Transverse colon (tissue), 4 donors: Measurements from ENCODE around the gene ATP23. TPM values are rescaled to one million over a fixed set of nuclear protein-coding genes. Genes with fewer than 3 reads are reported as not detected.

Experiments
- DNase-seq: peaks from one replicate; pipeline ENCODE4 v3.0.0-alpha.2; 2019
- H3K27ac ChIP-seq, 4 donors: fragments of 200-600 bp; sonication (generic); 2 replicates each; pipeline ENCODE4 v1.5.1; 2016 to 2018; ENCODE audit warnings: inconsistent platforms in 4 of 4
- H3K27me3 ChIP-seq: fragments of 200-600 bp; sonication (generic); 2 replicates; pipeline ENCODE4 v1.5.1; 2017; ENCODE audit warnings: inconsistent platforms
- H3K36me3 ChIP-seq, 4 donors: fragments of 200-600 bp; sonication (generic); 2 replicates each; pipeline ENCODE4 v1.5.1; 2017 to 2019; ENCODE audit warnings: inconsistent platforms in 4 of 4
- H3K4me1 ChIP-seq, 4 donors: fragments of 200-600 bp; sonication (generic); 2 replicates each; pipeline ENCODE4 v1.5.1; 2017 to 2020; ENCODE audit warnings: inconsistent platforms in 4 of 4
- H3K4me3 ChIP-seq, 4 donors: fragments of 200-600 bp; sonication (generic); 1 replicate in 1 of 4; 2 replicates in 3 of 4; pipeline versions ENCODE4 v1.5.1 to v1.6.1; 2017 to 2019; ENCODE audit warnings: inconsistent platforms in 4 of 4
- H3K9me3 ChIP-seq, 2 donors: fragments of 200-600 bp; sonication (generic); 2 replicates each; pipeline ENCODE4 v1.5.1; 2017 to 2019; ENCODE audit warnings: inconsistent platforms in 2 of 2
- CTCF ChIP-seq, 5 experiments: fragments of 200-600 bp in 3 of 5; fragments of 450-650 bp in 2 of 5; sonication (generic) in 3 of 5; IDR thresholded peaks; 1 replicate in 2 of 5; 2 replicates in 3 of 5; pipeline ENCODE4 v1.5.1; 2016 to 2017; ENCODE audit warnings: antibody characterized with exemption in 5 of 5, inconsistent platforms in 3 of 5, mild to moderate bottlenecking in 2 of 5, moderate library complexity in 1 of 5
- EP300 ChIP-seq: sonication (generic); formaldehyde crosslinking; IDR thresholded peaks from one replicate; pipeline ENCODE4 v1.6.1; 2017; ENCODE audit warnings: antibody characterized with exemption, low read depth
- POLR2A ChIP-seq: fragments of 450-650 bp; IDR thresholded peaks from one replicate; pipeline ENCODE4 v1.6.1; 2016; ENCODE audit warnings: antibody characterized with exemption, mild to moderate bottlenecking, moderate library complexity
- POLR2AphosphoS5 ChIP-seq, 3 donors: sonication (generic); formaldehyde crosslinking; IDR thresholded peaks; one replicate each; pipeline ENCODE4 v1.6.1; 2016; ENCODE audit warnings: antibody characterized with exemption in 3 of 3
- WGBS, 2 donors: methylation state at CpG; one replicate each; pipeline ENCODE4 v1.1.5; 2018; ENCODE audit warnings: low coverage in 1 of 2; 5-methylcytosine and 5-hydroxymethylcytosine counted together
- in situ Hi-C, 4 donors: fragments of 200-750 bp; cut with MboI; loops; one replicate each; pipeline versions ENCODE4 v1.15.0 to v1.15.1; 2017; ENCODE audit warnings: low sequenced_read_pairs in 3 of 4, low pct_ligation_motif_present in 1 of 4, low pct_unique_long_range_greater_than_20kb in 1 of 4
- intact Hi-C: fragments of 100-400 bp; cut with DNase I; formaldehyde crosslinking; loops from one replicate; pipeline ENCODE4 v1.15.1; 2023; ENCODE audit warnings: low total_unique reads
- total RNA-seq, 4 donors: library from RNA; depleted of rRNA; stranded (reverse); fragments of >200 nt; gene quantifications; one replicate each; pipeline ENCODE4 v1.1.0, GENCODE V29; 2016

The ATP23 gene
- total RNA-seq, 4 donors from 2014 or later: 0.80 to 41.8 (median 24.5) TPM

DNA sequence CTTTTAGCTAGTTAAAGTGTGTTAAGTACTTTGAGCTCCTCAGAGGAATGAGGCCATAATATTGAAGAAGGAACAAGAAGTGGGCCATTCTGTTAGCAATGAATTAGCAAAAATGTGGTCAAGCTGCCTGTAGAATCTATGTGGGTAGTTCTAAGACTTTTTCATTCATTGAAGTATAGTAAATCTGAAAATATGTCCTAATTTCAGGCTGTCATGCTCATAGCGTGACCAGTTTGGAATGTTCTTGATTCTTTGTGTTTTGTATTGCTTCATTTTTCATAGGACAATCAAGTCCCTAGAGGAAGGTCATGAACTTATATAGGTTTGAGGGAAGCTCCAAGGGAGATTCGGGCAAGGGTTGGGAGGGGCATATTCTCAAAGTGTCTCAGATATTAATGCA lies 11.4 kb downstream of the ATP23 start:
- Histone ChIP-seq H3K4me3 (no peak overlapping the region), H3K9me3 (peaks cover 0 to 5% of the 10 kb centered on the region in 2 donors), H3K36me3 (peaks cover 0 to 67% (median 22%) of the 10 kb centered on the region in 4 donors), H3K27ac (no peak overlapping the region), H3K27me3 (no peaks in the 10 kb centered on the region), H3K4me1 (no peaks in the 10 kb centered on the region)
- 99 to 100% methylated on average over 2 of the region's 2 CpGs for WGBS, 2 donors
- in situ Hi-C loops (no loop called here), intact Hi-C loops (no loop called here)
- TF ChIP-seq POLR2AphosphoS5 (IDR thresholded peaks at IDR 0.05) (no peak), CTCF (IDR thresholded peaks at IDR 0.05) (no peak), POLR2A (no peak), EP300 (no peak)
- DNase-seq: no peak

DNA sequence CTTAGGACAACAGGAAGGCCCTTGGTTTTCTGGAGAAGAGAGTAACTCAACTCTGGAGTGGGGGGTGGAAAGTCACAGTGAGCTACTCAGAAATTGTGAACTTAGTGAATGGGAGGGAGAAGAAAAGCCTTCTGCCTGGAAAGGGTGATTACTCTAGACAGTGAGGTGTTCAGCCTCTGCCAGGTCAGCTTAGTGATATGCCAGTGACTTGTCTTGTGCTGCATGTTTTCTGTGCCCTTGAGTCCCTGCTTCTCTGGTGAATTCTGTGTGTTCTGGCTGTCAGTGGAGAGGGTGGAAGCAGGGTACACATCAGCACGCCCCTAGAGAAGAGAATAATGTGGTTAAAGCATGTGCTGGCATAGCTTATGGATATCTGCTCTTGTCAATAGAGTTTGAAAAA lies 13.4 kb downstream of the ATP23 start:
- no peak overlapping the region for H3K27ac ChIP-seq
- peaks cover 0 to 73% (median 26%) of the 10 kb centered on the region in 4 donors for H3K36me3 ChIP-seq
- H3K27me3 ChIP-seq: no peaks in the 10 kb centered on the region
- no peak overlapping the region for H3K4me3 ChIP-seq
- intact Hi-C loops: no loop called here
- H3K4me1 ChIP-seq: no peaks in the 10 kb centered on the region
- in situ Hi-C loops: no loop called here
- peaks cover 1 to 14% of the 10 kb centered on the region in 2 donors for H3K9me3 ChIP-seq
- 100% methylated on average over 1 of the region's 1 CpG for WGBS, 2 donors
- no peak for TF ChIP-seq POLR2AphosphoS5 (IDR thresholded peaks at IDR 0.05)
- no peak for TF ChIP-seq POLR2A
- TF ChIP-seq EP300: no peak
- TF ChIP-seq CTCF (IDR thresholded peaks at IDR 0.05): no peak
- no peak for DNase-seq

DNA sequence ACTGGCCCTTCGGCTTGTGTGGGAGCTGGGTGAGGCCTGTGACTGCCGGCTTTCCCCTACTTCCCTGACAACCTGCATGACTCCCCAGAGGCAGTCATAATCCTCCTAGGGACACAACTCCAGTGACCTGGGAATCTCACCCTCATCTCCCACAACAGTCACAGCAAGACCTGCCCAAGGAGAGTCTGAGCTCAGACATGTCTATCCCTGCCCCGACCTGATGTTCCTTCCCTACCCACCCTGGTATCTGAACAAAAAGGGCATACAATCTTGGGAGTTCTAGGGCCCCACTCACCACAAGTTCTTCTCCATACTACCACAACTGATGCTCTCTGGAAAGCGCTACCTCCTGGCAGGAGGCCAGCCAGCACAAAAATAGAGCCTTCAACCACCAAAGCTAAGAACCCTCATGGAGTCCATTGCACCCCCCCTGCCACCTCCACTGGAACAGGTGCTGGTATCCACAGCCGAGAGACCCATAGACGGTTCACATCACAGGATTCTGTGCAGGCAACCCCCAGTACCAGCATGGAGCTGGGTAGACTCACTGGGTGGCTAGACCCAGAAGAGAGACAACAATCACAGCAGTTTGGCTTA lies 16.8 kb downstream of the ATP23 start:
- H3K9me3 ChIP-seq: peaks cover 7 to 20% of the 10 kb centered on the region in 2 donors

GRCh38 chr12:57964421-57964820 lies 23.1 kb downstream of the ATP23 start:
- H3K9me3 ChIP-seq: peaks cover 7 to 12% of the 10 kb centered on the region in 2 donors
- no peaks in the 10 kb centered on the region for H3K4me1 ChIP-seq
- no peaks in the 10 kb centered on the region for H3K36me3 ChIP-seq
- 70% methylated on average over 1 of the region's 1 CpG; no CpG with 5 or more reads in 1 of the 2 donors for whole genome bisulfite sequencing, 2 donors
- in situ Hi-C loops: no loop called here
- no peak overlapping the region for H3K4me3 ChIP-seq
- intact Hi-C loops: no loop called here
- DNase-seq: no peak
- no peak overlapping the region for H3K27ac ChIP-seq
- no peaks in the 10 kb centered on the region for H3K27me3 ChIP-seq
- TF ChIP-seq EP300: no peak
- TF ChIP-seq POLR2A: no peak
- no peak for TF ChIP-seq CTCF (IDR thresholded peaks at IDR 0.05)
- no peak for TF ChIP-seq POLR2AphosphoS5 (IDR thresholded peaks at IDR 0.05)

More for the DNA sequence above, 16.8 kb downstream of the ATP23 start:
- Histone ChIP-seq H3K4me1 (no peaks in the 10 kb centered on the region), H3K27me3 (no peaks in the 10 kb centered on the region), H3K36me3 (peaks cover 0 to 56% (median 23%) of the 10 kb centered on the region in 4 donors), H3K4me3 (no peak overlapping the region), H3K27ac (no peak overlapping the region)
- no peak for DNase-seq
- in situ Hi-C loops: no loop called here
- 90 to 96% methylated on average over 2 to 4 of the region's 6 CpGs for WGBS, 2 donors
- TF ChIP-seq POLR2A: no peak
- no peak for TF ChIP-seq POLR2AphosphoS5 (IDR thresholded peaks at IDR 0.05)
- TF ChIP-seq CTCF (IDR thresholded peaks at IDR 0.05): no peak
- TF ChIP-seq EP300: no peak
- intact Hi-C loops: no loop called here
